ENCODE data around the gene CBLB.

The CBLB gene

DNA sequence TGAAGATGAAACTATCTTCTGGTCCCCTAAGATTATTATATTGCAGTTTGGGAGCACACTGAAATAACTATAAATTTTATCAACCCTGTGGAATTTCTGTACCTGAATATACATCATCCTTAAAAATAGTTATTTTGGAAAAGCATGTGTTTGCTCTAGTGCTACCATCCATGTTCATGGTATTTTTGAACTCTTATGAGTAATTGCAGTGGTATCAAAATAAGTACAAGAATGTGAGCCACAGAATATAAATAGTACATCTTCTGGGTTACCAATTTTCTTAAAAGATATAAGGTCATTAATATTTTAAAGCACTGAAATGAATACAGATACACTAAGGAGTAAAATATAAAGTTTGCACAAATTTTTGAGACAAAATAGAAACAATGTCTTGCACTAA lies 206.5 kb downstream of the CBLB start:
- Histone ChIP-seq H3K27ac (ENCODE audit: insufficient read depth in 1 of 2, low read depth in 1 of 2, low read length in 2 of 2, poor library complexity in 1 of 2, severe bottlenecking in 2 of 2) (no peak overlapping the region), H3K4me3 (ENCODE audit: control insufficient read depth in 1 of 7, extremely low read depth in 1 of 7, insufficient read depth in 4 of 7, low read depth in 2 of 7, low read length in 6 of 7) (no peak overlapping the region), H3K4me1 (ENCODE audit: control extremely low read depth in 1 of 4, control insufficient read depth in 4 of 4, insufficient read depth in 4 of 4, low read length in 3 of 4) (no peaks in the 10 kb centered on the region), H3K27me3 (replicated peaks in 2 of 5; ENCODE audit: control insufficient read depth in 4 of 5, insufficient read depth in 5 of 5, low read length in 4 of 5) (no peaks in the 10 kb centered on the region), H3K36me3 (ENCODE audit: control insufficient read depth in 4 of 4, insufficient read depth in 4 of 4, low read length in 3 of 4) (peaks cover 14 to 28% (median 19%) of the 10 kb centered on the region in 4 experiments), H3K9me3 (ENCODE audit: control extremely low read depth in 1 of 5, control insufficient read depth in 4 of 5, insufficient read depth in 2 of 5, low read depth in 1 of 5, low read length in 4 of 5) (no peaks in the 10 kb centered on the region)
- ChIA-PET CTCF (no interaction called here), POLR2A (no interaction called here)
- DNase-seq = no peak

DNA sequence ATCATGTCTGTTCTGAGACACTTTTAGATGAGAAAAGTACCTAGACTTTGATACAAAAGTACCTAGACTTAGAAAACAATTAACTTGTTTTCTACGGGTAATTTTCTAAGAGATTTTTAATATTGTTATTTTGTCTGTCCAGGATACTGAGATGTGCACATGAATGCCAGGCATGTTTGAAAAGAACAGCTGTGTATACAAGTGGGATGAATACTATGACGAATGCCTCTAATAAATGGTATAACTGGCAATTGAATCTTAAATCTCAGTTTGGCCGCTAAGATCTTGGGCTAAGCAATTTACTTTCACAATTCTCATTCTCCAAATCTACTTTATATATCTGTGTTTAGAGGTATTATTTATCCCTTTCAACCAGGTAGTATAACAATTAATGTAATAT lies 207.4 kb downstream of the CBLB start:
- no peak for DNase-seq
- POLR2A ChIA-PET = no interaction called here
- CTCF ChIA-PET = no interaction called here

DNA sequence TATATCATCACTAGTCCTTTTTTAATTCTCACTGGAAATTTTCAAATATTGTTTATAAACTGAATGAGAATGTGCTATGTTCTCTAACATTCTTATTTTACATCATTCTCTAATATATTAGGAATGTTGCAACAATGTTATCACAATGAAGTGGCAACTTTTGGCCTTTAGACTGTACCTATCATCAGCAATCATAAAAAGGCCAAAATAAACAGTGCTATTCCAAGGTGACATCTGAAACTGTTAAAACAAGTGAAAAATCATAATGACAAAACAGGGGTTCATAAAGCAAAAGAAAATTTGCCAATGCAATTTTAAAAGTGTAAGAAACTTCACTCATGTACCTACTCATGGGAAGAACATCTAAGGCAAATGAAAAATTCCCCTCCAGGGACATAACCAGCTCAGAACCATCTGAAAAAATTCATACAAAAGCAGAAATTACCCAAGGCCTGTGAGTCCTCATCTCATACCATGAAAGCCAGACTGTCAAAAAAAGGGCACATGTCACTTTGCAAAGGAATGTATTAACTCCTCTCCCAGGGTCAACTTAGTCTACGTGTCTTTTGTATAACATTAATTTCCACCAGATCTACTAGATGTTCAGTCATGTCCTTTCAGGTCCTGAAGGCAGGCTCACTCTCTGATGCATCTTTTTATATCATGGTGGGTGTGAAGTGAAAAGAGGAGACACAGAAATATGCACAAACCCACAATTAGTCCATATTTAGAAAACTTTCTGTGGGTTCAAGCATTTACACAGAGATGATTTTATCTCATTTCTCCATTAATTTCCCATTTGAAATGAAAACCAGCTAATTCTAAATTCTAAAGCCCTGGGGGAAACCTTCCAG lies 211.9 kb downstream of the CBLB start:
- POLR2A ChIA-PET = no interaction called here
- no peaks in the 10 kb centered on the region for H3K9me3 ChIP-seq (ENCODE audit: control extremely low read depth in 1 of 5, control insufficient read depth in 4 of 5, insufficient read depth in 2 of 5, low read depth in 1 of 5, low read length in 4 of 5)
- CTCF ChIA-PET = no interaction called here

More for the DNA sequence above, 207.4 kb downstream of the CBLB start:
- H3K27ac ChIP-seq (ENCODE audit: insufficient read depth in 1 of 2, low read depth in 1 of 2, low read length in 2 of 2, poor library complexity in 1 of 2, severe bottlenecking in 2 of 2) = no peak overlapping the region
- 100% methylated on average over 1 of the region's 3 CpGs for WGBS (ENCODE audit: insufficient coverage)
- H3K36me3 ChIP-seq (ENCODE audit: control insufficient read depth in 4 of 4, insufficient read depth in 4 of 4, low read length in 3 of 4) = peaks cover 14 to 28% (median 18%) of the 10 kb centered on the region in 4 experiments
- no peaks in the 10 kb centered on the region for H3K4me1 ChIP-seq (ENCODE audit: control extremely low read depth in 1 of 4, control insufficient read depth in 4 of 4, insufficient read depth in 4 of 4, low read length in 3 of 4)
- H3K9me3 ChIP-seq (ENCODE audit: control extremely low read depth in 1 of 5, control insufficient read depth in 4 of 5, insufficient read depth in 2 of 5, low read depth in 1 of 5, low read length in 4 of 5) = no peaks in the 10 kb centered on the region
- H3K4me3 ChIP-seq (ENCODE audit: control insufficient read depth in 1 of 7, extremely low read depth in 1 of 7, insufficient read depth in 4 of 7, low read depth in 2 of 7, low read length in 6 of 7) = no peak overlapping the region
- no peaks in the 10 kb centered on the region for H3K27me3 ChIP-seq (replicated peaks in 2 of 5; ENCODE audit: control insufficient read depth in 4 of 5, insufficient read depth in 5 of 5, low read length in 4 of 5)

DNA sequence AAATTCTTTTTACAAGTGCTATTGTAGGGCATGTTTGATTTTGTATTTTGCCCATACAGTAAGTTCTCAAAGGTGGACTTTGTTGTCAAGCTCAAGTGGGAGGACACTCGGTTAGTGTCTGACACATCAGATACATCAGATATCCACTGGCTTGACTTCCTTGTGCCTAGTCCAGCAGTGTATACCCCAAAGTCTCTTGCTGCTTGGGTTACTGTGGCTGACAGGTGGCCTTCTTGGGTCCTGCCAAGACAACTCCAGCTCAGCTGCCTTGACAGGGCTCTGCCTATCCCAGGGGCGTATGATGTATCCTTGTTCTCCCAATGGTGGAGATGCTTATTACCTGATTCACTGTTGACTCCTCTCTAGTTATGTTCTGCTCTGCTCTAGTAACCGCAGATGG lies 214.9 kb downstream of the CBLB start:
- 96% methylated on average over 2 of the region's 3 CpGs for whole genome bisulfite sequencing (ENCODE audit: insufficient coverage)
- POLR2A ChIA-PET = no interaction called here
- no peak overlapping the region for H3K27ac ChIP-seq (ENCODE audit: insufficient read depth in 1 of 2, low read depth in 1 of 2, low read length in 2 of 2, poor library complexity in 1 of 2, severe bottlenecking in 2 of 2)
- DNase-seq = no peak
- H3K9me3 ChIP-seq (ENCODE audit: control extremely low read depth in 1 of 5, control insufficient read depth in 4 of 5, insufficient read depth in 2 of 5, low read depth in 1 of 5, low read length in 4 of 5) = no peaks in the 10 kb centered on the region
- no peaks in the 10 kb centered on the region for H3K27me3 ChIP-seq (replicated peaks in 2 of 5; ENCODE audit: control insufficient read depth in 4 of 5, insufficient read depth in 5 of 5, low read length in 4 of 5)
- H3K36me3 ChIP-seq (ENCODE audit: control insufficient read depth in 4 of 4, insufficient read depth in 4 of 4, low read length in 3 of 4) = peaks cover 4 to 10% (median 8%) of the 10 kb centered on the region in 4 experiments
- H3K4me3 ChIP-seq (ENCODE audit: control insufficient read depth in 1 of 7, extremely low read depth in 1 of 7, insufficient read depth in 4 of 7, low read depth in 2 of 7, low read length in 6 of 7) = no peak overlapping the region
- CTCF ChIA-PET = no interaction called here
- H3K4me1 ChIP-seq (ENCODE audit: control extremely low read depth in 1 of 4, control insufficient read depth in 4 of 4, insufficient read depth in 4 of 4, low read length in 3 of 4) = no peaks in the 10 kb centered on the region

More for the DNA sequence above, 211.9 kb downstream of the CBLB start:
- H3K36me3 ChIP-seq (ENCODE audit: control insufficient read depth in 4 of 4, insufficient read depth in 4 of 4, low read length in 3 of 4) = peaks cover 8 to 18% (median 14%) of the 10 kb centered on the region in 4 experiments
- H3K27ac ChIP-seq (ENCODE audit: insufficient read depth in 1 of 2, low read depth in 1 of 2, low read length in 2 of 2, poor library complexity in 1 of 2, severe bottlenecking in 2 of 2) = no peak overlapping the region
- 100% methylated on average over 1 of the region's 1 CpG for WGBS (ENCODE audit: insufficient coverage)
- no peaks in the 10 kb centered on the region for H3K27me3 ChIP-seq (replicated peaks in 2 of 5; ENCODE audit: control insufficient read depth in 4 of 5, insufficient read depth in 5 of 5, low read length in 4 of 5)
- H3K4me3 ChIP-seq (ENCODE audit: control insufficient read depth in 1 of 7, extremely low read depth in 1 of 7, insufficient read depth in 4 of 7, low read depth in 2 of 7, low read length in 6 of 7) = no peak overlapping the region
- no peak for DNase-seq
- no peaks in the 10 kb centered on the region for H3K4me1 ChIP-seq (ENCODE audit: control extremely low read depth in 1 of 4, control insufficient read depth in 4 of 4, insufficient read depth in 4 of 4, low read length in 3 of 4)

DNA sequence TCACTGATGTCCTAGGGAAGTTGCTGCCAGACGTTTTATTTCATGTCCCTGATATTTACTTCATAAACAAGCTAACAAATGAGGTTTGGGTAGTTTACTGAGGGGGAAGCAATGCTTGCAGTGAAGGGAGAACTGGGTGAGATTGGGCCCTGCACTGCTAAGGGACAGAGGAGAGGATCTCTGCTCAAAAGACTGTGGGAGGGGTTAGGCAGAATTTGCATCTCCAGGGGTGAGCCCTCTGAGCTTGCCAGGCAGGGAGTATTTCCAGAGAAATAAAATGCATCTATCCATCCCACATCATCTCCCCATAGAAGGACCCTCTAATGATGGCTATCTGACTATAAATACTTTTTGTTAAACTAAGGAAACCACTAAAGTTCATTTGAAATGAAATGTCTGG lies 215.6 kb downstream of the CBLB start:
- no CpG with 5 or more reads among the region's 1 CpG for whole genome bisulfite sequencing (ENCODE audit: insufficient coverage)
- Histone ChIP-seq H3K9me3 (ENCODE audit: control extremely low read depth in 1 of 5, control insufficient read depth in 4 of 5, insufficient read depth in 2 of 5, low read depth in 1 of 5, low read length in 4 of 5) (no peaks in the 10 kb centered on the region), H3K27me3 (replicated peaks in 2 of 5; ENCODE audit: control insufficient read depth in 4 of 5, insufficient read depth in 5 of 5, low read length in 4 of 5) (no peaks in the 10 kb centered on the region), H3K27ac (ENCODE audit: insufficient read depth in 1 of 2, low read depth in 1 of 2, low read length in 2 of 2, poor library complexity in 1 of 2, severe bottlenecking in 2 of 2) (no peak overlapping the region), H3K4me1 (ENCODE audit: control extremely low read depth in 1 of 4, control insufficient read depth in 4 of 4, insufficient read depth in 4 of 4, low read length in 3 of 4) (no peaks in the 10 kb centered on the region), H3K36me3 (ENCODE audit: control insufficient read depth in 4 of 4, insufficient read depth in 4 of 4, low read length in 3 of 4) (peaks cover 2 to 3% (median 2%) of the 10 kb centered on the region in 4 experiments), H3K4me3 (ENCODE audit: control insufficient read depth in 1 of 7, extremely low read depth in 1 of 7, insufficient read depth in 4 of 7, low read depth in 2 of 7, low read length in 6 of 7) (no peak overlapping the region)
- no peak for DNase-seq
- CTCF ChIA-PET = interaction anchor here (0.6 kb wide), 1 partner anchor 829 kb away, joined by 3 read pairs; no protein-coding TSS in a partner anchor
- POLR2A ChIA-PET = no interaction called here

DNA sequence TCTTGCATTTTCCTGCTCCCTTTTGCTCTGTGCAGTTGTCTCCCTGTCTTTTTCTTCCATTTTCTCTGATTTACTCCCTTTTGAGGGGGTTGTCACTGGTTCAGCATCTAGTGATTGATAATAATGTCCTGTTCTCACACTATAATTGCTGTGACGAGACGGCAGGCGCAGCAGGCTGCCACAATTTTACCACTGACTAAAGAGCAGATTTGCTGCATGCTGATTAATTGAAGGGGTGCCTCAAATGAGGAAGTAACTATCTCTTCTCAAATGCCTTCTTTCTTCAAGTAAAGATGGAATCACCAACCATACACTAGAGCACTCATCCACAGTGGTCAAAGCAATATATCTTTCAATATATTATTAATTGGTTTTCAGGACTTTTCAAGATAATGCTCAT lies 219.3 kb downstream of the CBLB start:
- H3K36me3 ChIP-seq (ENCODE audit: control insufficient read depth in 4 of 4, insufficient read depth in 4 of 4, low read length in 3 of 4) = no peaks in the 10 kb centered on the region
- CTCF ChIA-PET = no interaction called here
- H3K9me3 ChIP-seq (ENCODE audit: control extremely low read depth in 1 of 5, control insufficient read depth in 4 of 5, insufficient read depth in 2 of 5, low read depth in 1 of 5, low read length in 4 of 5) = no peaks in the 10 kb centered on the region

DNA sequence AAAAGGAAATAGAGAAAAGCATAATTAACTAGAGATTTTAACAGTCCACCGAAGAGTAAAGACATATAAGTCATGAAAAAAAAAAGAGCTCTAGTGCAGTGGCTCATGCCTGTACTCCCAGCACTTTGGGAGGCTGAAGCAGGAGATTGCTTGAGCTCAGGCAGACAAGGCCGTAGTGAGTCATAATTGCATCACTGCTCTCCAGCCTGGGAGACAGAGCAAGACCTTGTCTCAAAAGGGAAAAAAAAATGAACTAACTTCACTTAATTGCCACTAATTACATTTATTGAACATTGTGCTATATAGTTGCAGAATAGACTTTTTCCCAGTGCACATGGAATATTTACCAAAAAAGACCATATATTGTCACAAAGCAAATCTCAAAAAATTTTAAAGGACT lies 221.8 kb downstream of the CBLB start:
- WGBS (ENCODE audit: insufficient coverage) = 100% methylated on average over 2 of the region's 2 CpGs
- ChIA-PET CTCF (no interaction called here), POLR2A (interaction anchor here (0.6 kb wide), 1 partner anchor 50 kb away, joined by 6 read pairs; no protein-coding TSS in a partner anchor)

More for the DNA sequence above, 219.3 kb downstream of the CBLB start:
- peak; percentile 1 to 53 (median 24) for DNase-seq
- Histone ChIP-seq H3K4me1 (ENCODE audit: control extremely low read depth in 1 of 4, control insufficient read depth in 4 of 4, insufficient read depth in 4 of 4, low read length in 3 of 4) (no peaks in the 10 kb centered on the region), H3K27me3 (replicated peaks in 2 of 5; ENCODE audit: control insufficient read depth in 4 of 5, insufficient read depth in 5 of 5, low read length in 4 of 5) (no peaks in the 10 kb centered on the region), H3K4me3 (ENCODE audit: control insufficient read depth in 1 of 7, extremely low read depth in 1 of 7, insufficient read depth in 4 of 7, low read depth in 2 of 7, low read length in 6 of 7) (no peak overlapping the region), H3K27ac (ENCODE audit: insufficient read depth in 1 of 2, low read depth in 1 of 2, low read length in 2 of 2, poor library complexity in 1 of 2, severe bottlenecking in 2 of 2) (no peak overlapping the region)
- WGBS (ENCODE audit: insufficient coverage) = 70% methylated on average over 2 of the region's 3 CpGs
- POLR2A ChIA-PET = no interaction called here

More for the DNA sequence above, 221.8 kb downstream of the CBLB start:
- DNase-seq = peak in 2 of 3 donors; percentile 3 to 14
- Histone ChIP-seq H3K36me3 (ENCODE audit: control insufficient read depth in 4 of 4, insufficient read depth in 4 of 4, low read length in 3 of 4) (no peaks in the 10 kb centered on the region), H3K27ac (ENCODE audit: insufficient read depth in 1 of 2, low read depth in 1 of 2, low read length in 2 of 2, poor library complexity in 1 of 2, severe bottlenecking in 2 of 2) (no peak overlapping the region), H3K27me3 (replicated peaks in 2 of 5; ENCODE audit: control insufficient read depth in 4 of 5, insufficient read depth in 5 of 5, low read length in 4 of 5) (no peaks in the 10 kb centered on the region), H3K4me3 (ENCODE audit: control insufficient read depth in 1 of 7, extremely low read depth in 1 of 7, insufficient read depth in 4 of 7, low read depth in 2 of 7, low read length in 6 of 7) (no peak overlapping the region), H3K4me1 (ENCODE audit: control extremely low read depth in 1 of 4, control insufficient read depth in 4 of 4, insufficient read depth in 4 of 4, low read length in 3 of 4) (no peaks in the 10 kb centered on the region), H3K9me3 (ENCODE audit: control extremely low read depth in 1 of 5, control insufficient read depth in 4 of 5, insufficient read depth in 2 of 5, low read depth in 1 of 5, low read length in 4 of 5) (no peaks in the 10 kb centered on the region)
